ENCODE measurements around the gene LBX1. TPM values are rescaled to one million over a fixed set of nuclear protein-coding genes. Genes with fewer than 3 reads are reported as not detected.

LBX1 gene
- total RNA-seq, 1 donor from 2014 or later: not detected

- no peak overlapping the region for H3K27ac ChIP-seq
- no peak for ATAC-seq
- no peak for DNase-seq
- TF ChIP-seq, protein P1, sequence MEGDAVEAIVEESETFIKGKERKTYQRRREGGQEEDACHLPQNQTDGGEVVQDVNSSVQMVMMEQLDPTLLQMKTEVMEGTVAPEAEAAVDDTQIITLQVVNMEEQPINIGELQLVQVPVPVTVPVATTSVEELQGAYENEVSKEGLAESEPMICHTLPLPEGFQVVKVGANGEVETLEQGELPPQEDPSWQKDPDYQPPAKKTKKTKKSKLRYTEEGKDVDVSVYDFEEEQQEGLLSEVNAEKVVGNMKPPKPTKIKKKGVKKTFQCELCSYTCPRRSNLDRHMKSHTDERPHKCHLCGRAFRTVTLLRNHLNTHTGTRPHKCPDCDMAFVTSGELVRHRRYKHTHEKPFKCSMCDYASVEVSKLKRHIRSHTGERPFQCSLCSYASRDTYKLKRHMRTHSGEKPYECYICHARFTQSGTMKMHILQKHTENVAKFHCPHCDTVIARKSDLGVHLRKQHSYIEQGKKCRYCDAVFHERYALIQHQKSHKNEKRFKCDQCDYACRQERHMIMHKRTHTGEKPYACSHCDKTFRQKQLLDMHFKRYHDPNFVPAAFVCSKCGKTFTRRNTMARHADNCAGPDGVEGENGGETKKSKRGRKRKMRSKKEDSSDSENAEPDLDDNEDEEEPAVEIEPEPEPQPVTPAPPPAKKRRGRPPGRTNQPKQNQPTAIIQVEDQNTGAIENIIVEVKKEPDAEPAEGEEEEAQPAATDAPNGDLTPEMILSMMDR (IDR thresholded peaks at IDR 0.05): no peak
- H3K27me3 ChIP-seq: peaks cover 99% of the 10 kb centered on the region
- no peaks in the 10 kb centered on the region for H3K36me3 ChIP-seq
- H3K4me3 ChIP-seq: peak overlapping the region; percentile 34
- no peaks in the 10 kb centered on the region for H3K9me3 ChIP-seq
- peaks cover 48% of the 10 kb centered on the region for H3K4me1 ChIP-seq
- intact Hi-C loops (cut with DNase I): no loop called here
Observed at GRCh38 chr10:101226491-101227428, 2.5 kb downstream of the LBX1 start.

- DNase-seq (no peak), ATAC-seq (no peak)
- H3K27ac ChIP-seq: no peak overlapping the region
- no peaks in the 10 kb centered on the region for H3K36me3 ChIP-seq
- H3K9me3 ChIP-seq: no peaks in the 10 kb centered on the region
- intact Hi-C loops (cut with DNase I): no loop called here
- H3K4me1 ChIP-seq: peaks cover 48% of the 10 kb centered on the region
- TF ChIP-seq, protein P1 (IDR thresholded peaks at IDR 0.05): no peak
- peaks cover 99% of the 10 kb centered on the region for H3K27me3 ChIP-seq
- H3K4me3 ChIP-seq: peak overlapping the region; percentile 9
Observed at GRCh38 chr10:101225846-101226421, 3.3 kb downstream of the LBX1 start.

DNA sequence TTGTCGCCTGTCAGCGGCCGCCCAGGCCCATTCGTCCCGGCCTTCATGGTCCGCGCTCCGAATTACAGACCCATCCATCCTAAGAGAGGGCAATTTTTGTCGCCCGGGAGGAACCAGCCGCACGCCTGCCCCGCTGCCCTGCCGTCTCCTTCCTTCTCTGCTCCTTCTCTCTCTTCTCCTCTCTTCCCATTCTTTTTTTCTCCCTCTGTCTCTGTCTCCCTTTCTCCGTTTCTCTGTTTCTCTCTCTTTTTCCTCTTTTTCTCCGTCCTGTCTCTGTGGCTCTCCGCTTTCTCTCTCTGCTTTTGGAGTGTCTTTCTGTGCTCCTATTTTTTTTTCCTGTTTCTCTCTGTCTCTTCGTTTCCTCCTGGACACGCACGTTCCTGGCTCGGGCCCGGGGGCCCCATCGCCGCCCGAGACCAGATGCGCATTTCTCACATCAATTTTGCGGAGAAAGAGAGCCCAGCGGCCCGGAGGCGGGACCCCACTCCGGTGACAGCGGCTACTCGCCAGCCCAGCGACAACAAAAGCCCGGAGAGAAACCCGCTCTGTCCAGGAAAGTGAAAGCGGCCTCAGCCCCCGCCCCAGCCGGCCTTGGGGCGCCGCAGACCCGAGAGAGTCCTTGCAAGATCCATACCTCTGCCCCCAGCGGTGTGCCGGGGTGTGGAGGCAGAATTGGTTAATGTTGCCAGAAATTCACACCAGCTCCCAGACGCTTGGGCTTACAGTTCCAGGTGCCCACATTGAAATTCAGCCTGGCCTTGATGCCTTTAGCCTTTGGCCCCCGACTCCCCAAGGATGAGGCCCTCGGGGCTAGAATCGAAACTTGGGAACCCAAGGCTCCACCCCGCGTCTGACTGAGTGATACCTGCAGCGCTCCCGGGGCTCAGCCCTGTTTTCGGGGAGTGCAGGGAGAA lies 4.1 kb downstream of the LBX1 start:
- intact Hi-C loops (cut with DNase I): no loop called here
- Histone ChIP-seq H3K4me1 (peaks cover 46% of the 10 kb centered on the region), H3K9me3 (no peaks in the 10 kb centered on the region), H3K36me3 (no peaks in the 10 kb centered on the region), H3K27ac (no peak overlapping the region), H3K27me3 (peaks cover 99% of the 10 kb centered on the region), H3K4me3 (peak overlapping the region; percentile 9)
- no peak for DNase-seq
- TF ChIP-seq, protein P1 (IDR thresholded peaks at IDR 0.05): no peak
- no peak for ATAC-seq

DNA sequence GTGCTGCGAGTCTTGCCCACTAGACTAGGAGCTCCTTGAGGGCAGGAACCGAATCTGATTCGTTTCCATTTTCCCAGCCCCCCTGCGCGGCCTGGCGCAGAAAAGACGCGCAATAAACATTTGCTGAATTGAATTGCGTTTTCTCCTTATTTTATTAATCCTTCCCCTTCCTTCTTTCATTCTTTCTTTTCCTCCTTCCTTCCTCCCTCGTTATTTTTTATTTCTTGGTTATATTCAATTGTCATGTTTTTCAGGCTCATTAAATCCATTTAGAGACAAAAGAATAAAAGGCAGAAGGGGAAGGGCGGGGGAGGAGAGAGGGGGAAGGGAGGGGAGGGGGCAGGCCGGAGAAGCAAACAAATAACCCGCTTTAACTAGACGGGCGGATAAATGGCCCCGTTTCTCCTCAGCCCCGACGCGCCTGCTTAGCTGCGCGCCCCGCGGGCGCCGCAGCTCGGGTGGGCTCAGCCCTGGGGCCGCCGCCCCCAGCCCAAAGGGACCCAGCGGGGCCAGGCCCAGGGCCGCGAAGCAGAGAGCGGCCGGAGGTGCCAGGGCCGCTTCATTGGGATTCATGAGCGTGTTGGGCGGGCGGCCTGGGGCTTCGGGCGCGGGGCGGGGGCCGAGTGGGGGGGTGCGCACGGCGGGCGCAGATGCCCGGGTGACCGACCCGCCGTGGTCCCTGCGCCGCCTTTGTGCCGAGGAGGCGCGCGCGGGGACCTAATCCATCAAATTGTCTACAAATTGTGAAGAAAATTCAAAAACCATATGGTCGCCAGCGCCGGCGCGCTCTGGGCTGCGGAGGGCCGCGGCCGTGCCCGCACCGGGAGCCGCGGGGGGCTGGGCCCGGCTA lies 5.0 kb downstream of the LBX1 start:
- DNase-seq (no peak), ATAC-seq (no peak)
- H3K9me3 ChIP-seq: no peaks in the 10 kb centered on the region
- intact Hi-C loops (cut with DNase I): no loop called here
- peaks cover 99% of the 10 kb centered on the region for H3K27me3 ChIP-seq
- peaks cover 38% of the 10 kb centered on the region for H3K4me1 ChIP-seq
- TF ChIP-seq, protein P1 (IDR thresholded peaks at IDR 0.05): no peak
- H3K27ac ChIP-seq: no peak overlapping the region
- H3K4me3 ChIP-seq: no peak overlapping the region
- no peaks in the 10 kb centered on the region for H3K36me3 ChIP-seq

Measured in upper lobe of right lung (tissue), 1 donor.